ENCODE results near the gene CLK2. TPM values are rescaled to one million over a fixed set of nuclear protein-coding genes. Genes with fewer than 3 reads are reported as not detected.
A peak's percentile ranks its signal among the peaks of the same experiment; 100 is the strongest.

CLK2 gene
- total and polyA plus RNA-seq, 2 of the 13 experiments (the other 11 are each of a cell fraction or from before 2014, with no cell fraction given): 20.1 to 73.5 TPM

DNA sequence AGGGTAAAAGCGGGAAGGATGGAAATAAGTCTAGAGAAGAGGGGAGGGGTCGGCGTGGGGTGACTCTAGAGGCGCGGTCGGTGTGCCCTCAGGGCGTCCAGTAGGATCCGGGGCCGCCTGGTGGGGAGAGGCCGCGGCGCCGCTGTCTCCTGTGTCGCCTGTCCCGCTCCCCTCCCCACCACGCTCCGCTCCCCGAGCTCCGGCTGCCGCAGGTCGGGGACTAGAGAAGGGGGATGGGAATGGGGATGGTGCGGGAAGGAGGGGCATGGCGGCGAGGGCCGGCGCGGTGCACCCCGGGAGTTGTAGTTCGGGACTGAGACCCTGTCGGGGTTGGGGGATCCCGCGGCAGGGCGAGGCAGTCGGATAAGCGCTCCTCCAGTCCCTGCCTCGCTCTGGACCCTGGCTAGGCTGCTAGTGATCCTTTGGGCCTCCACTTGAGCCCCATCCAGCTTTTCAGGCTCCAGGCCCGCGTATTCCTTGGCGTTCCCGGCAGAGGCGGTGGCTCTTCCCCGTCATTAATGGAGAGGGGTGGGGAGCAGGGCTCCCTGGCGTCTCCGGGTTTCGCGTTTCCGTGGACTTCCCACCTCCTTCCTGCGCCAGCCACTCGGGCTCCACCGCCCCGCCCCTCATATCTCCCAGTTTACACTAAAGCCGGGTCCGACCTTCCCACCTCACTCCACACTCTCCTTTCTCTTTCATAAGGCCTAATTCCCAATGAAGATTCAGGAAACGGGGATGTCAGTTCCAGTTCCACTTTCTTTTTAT lies 17.9 kb downstream of the CLK2 start, which contains the start of gene ENTREP3:
ENTREP3 (minus strand) TSS at position 241 of the 765 bp plus-strand sequence. CDS start 606 bp downstream, outside the sequence.
- Histone ChIP-seq H3K4me3 (replicated peaks in 1 of 3; ENCODE audit: insufficient read depth in 1 of 3, low read depth in 2 of 3, low read length in 3 of 3) (peak within 1 kb of the TSS; percentile 61 to 83 (median 72)), H3K27ac (ENCODE audit: extremely low read length, insufficient read depth, low read length) (peak within 1 kb of the TSS; percentile 47), H3K9me3 (ENCODE audit: low read length) (no peaks in the 10 kb centered on the region), H3K36me3 (replicated peaks in 1 of 2; ENCODE audit: control insufficient read depth in 1 of 2, insufficient read depth in 2 of 2, low read length in 2 of 2) (peaks cover 5 to 10% of the 10 kb centered on the region in 2 experiments; a peak in 3 of 5 replicates), H3K79me2 (ENCODE audit: insufficient read depth, low read length) (peaks cover 9% of the 10 kb centered on the region), H3K4me2 (ENCODE audit: low read depth, low read length) (peak within 1 kb of the TSS; percentile 99), H3K9ac (ENCODE audit: insufficient read depth, low read depth, low read length) (peak within 1 kb of the TSS; percentile 72), H2AFZ (ENCODE audit: low read length) (no peak within 1 kb of the TSS), H4K20me1 (ENCODE audit: insufficient read depth, low read length) (no peaks in the 10 kb centered on the region), H3K4me1 (ENCODE audit: insufficient read depth, low read length) (peaks cover 50% of the 10 kb centered on the region), H3K27me3 (ENCODE audit: control insufficient read depth in 1 of 2, insufficient read depth in 2 of 2, low read length in 2 of 2) (no peaks in the 10 kb centered on the region)
- ChIA-PET CTCF (ENCODE audit: low intra/inter-chr PET ratio, low total read pairs) (interaction anchor here (0.9 kb wide), 1 partner anchor 52 kb away, joined by 3 read pairs; no protein-coding TSS in a partner anchor), POLR2A (interaction anchor here (1.0 to 1.3 kb wide), 7 partner anchors 17 to 308 kb away, joined by 3 to 12 read pairs (median 3); partner anchors contain the start of genes CLK2, FDPS and PKLR)
- FAIRE-seq: peak; percentile 51
- peak; percentile 63 for DNase-seq (ENCODE audit: low spot score)
- intact Hi-C loops (cut with micrococcal nuclease; ENCODE audit: unreplicated experiment): loop anchor here (1.0 kb wide), 1 partner anchor 53 kb away; the partner anchor contains the start of gene FDPS
- BruUV-seq (replicated peaks): no TSS peak
- WGBS (ENCODE audit: low lambda C conversion rate): 35% methylated on average over 26 of the region's 54 CpGs
- peak; percentile 73 for ATAC-seq
- in situ Hi-C loops (cut with HindIII; ENCODE audit: extremely low pct_ligation_motif_present, low pct_unique_long_range_greater_than_20kb): loop anchor here (10.0 kb wide), 1 partner anchor 49 kb away; the partner anchor contains the start of genes FDPS and PKLR
- TF ChIP-seq NR2C2 (CRISPR knock-in tag; IDR thresholded peaks at IDR 0.05; ENCODE audit: borderline replicate concordance): peak; percentile 66; the same call in 1 of the 2 replicates
- peak; percentile 85; the same call in 1 of the 2 replicates for TF ChIP-seq YEATS4 (CRISPR knock-in tag; IDR thresholded peaks at IDR 0.05; ENCODE audit: borderline replicate concordance)
- 0 out of 2 replicates have a peak, but pooled peaks have one; percentile 8 for TF ChIP-seq STAG1 (CRISPR knock-in tag; IDR thresholded peaks at IDR 0.05)
- TF ChIP-seq RFXANK (CRISPR knock-in tag; IDR thresholded peaks at IDR 0.05): no peak
- no peak for TF ChIP-seq STAT5B (CRISPR knock-in tag; IDR thresholded peaks at IDR 0.05)
- TF ChIP-seq ZBTB7A (CRISPR knock-in tag; IDR thresholded peaks at IDR 0.05): peak; percentile 31; the same call in 1 of the 2 replicates
- TF ChIP-seq ZNF446 (CRISPR knock-in tag; IDR thresholded peaks at IDR 0.05): no peak
- TF ChIP-seq CBFB (CRISPR knock-in tag; IDR thresholded peaks at IDR 0.05): peak; percentile 68; the same call in 1 of the 2 replicates
- peak; percentile 22; the same call in 1 of the 2 replicates for TF ChIP-seq EEA1 (CRISPR knock-in tag; IDR thresholded peaks at IDR 0.05; ENCODE audit: borderline replicate concordance)
- TF ChIP-seq ZNF615 (CRISPR knock-in tag; IDR thresholded peaks at IDR 0.05; ENCODE audit: borderline replicate concordance): no peak
- peak; percentile 84 for TF ChIP-seq POLR2G (IDR thresholded peaks at IDR 0.05; ENCODE audit: low read depth, low read length)
- no peak for TF ChIP-seq AKNA (CRISPR knock-in tag; IDR thresholded peaks at IDR 0.05; ENCODE audit: borderline replicate concordance)
- TF ChIP-seq DPF2 (CRISPR knock-in tag; IDR thresholded peaks at IDR 0.05; ENCODE audit: borderline replicate concordance, low read depth): no peak
- TF ChIP-seq CBX5 (CRISPR knock-in tag; IDR thresholded peaks at IDR 0.05; ENCODE audit: borderline replicate concordance): 0 out of 2 replicates have a peak, but pooled peaks have one; percentile 39
- TF ChIP-seq MXD4 (CRISPR knock-in tag; IDR thresholded peaks at IDR 0.05): peak; percentile 62; the same call in 1 of the 2 replicates
- TF ChIP-seq HCFC1 (IDR thresholded peaks at IDR 0.05; ENCODE audit: low read depth, low read length): peak; percentile 87
- peak; percentile 68; the same call in 1 of the 2 replicates for TF ChIP-seq HINFP (CRISPR knock-in tag; IDR thresholded peaks at IDR 0.05; ENCODE audit: low read depth)

All from HepG2 (cell line).